GM18868 (cell line): ENCODE results near the gene ABCG1.

Experiments
- ATAC-seq: cut with Tn5 transposase; IDR thresholded peaks from one replicate; pipeline ENCODE4 v1.9.1; 2021; ENCODE audit warnings: mild to moderate bottlenecking, moderate library complexity; ENCODE audit not compliant: unreplicated experiment

ABCG1 gene

DNA sequence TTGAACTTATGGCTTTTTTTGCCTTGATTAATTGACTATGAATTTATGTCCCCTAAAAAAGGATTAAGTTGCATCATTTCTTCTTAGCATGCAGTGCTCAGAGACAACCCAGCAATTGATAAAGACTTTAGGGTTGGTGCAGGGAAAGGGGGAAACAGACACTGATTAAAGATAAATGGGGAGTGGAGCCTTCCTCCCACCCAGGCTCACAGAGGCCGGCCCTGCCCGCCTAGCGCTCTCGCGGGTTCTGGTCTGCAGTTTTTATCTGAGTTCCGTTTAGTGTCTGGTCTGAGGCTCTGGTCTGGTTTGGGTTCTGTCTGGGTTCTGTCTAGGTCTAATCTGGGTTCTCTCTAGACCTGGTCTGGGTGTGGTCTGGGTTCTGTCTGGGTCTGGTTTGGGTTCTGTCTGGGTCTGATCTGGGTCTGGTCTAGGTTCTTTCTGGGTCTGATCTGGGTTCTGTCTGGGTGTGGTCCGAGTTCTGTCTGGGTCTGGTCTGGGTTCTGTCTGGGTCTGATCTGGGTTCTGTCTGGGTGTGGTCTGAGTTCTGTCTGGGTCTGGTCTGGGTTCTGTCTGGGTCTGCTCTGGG lies 48.1 kb downstream of the ABCG1 start:
- no peak for ATAC-seq

DNA sequence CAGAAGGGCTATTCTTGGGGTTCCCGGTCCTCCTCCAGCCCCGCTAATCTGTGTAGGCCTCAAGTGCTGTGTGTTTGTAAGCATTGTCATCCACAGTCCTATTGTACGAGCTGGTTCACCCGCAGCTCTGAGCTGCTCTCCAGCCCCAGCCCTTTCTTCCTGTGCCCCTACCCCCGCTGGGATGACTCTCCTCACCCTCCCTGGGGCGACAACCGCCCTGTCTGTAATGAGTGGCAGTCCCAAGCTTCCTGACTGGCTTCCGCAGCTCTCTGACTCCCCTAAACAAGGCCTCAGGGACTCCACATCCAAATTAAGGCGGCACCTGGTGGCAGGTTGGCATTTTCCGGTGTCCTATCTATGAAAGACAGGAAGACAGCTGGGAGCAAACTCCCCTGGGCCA lies 50.4 kb downstream of the ABCG1 start:
- ATAC-seq, result no peak

DNA sequence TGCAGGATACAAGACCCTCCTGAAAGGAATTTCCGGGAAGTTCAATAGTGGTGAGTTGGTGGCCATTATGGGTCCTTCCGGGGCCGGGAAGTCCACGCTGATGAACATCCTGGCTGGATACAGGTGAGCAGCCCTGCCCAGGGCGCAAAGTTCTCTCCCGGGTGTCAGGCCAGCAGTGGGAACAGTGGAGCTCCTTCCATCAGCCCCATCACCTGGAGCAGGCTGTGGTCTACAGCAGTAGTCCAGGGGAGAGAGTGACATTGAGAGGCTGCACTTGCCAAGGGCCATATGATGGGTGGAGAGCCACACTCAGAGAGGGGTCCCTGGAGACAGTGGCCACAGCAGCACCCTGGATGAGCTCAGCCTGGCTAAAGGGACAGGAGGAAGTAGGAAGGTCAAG lies 52.1 kb downstream of the ABCG1 start:
- ATAC-seq, result no peak

DNA sequence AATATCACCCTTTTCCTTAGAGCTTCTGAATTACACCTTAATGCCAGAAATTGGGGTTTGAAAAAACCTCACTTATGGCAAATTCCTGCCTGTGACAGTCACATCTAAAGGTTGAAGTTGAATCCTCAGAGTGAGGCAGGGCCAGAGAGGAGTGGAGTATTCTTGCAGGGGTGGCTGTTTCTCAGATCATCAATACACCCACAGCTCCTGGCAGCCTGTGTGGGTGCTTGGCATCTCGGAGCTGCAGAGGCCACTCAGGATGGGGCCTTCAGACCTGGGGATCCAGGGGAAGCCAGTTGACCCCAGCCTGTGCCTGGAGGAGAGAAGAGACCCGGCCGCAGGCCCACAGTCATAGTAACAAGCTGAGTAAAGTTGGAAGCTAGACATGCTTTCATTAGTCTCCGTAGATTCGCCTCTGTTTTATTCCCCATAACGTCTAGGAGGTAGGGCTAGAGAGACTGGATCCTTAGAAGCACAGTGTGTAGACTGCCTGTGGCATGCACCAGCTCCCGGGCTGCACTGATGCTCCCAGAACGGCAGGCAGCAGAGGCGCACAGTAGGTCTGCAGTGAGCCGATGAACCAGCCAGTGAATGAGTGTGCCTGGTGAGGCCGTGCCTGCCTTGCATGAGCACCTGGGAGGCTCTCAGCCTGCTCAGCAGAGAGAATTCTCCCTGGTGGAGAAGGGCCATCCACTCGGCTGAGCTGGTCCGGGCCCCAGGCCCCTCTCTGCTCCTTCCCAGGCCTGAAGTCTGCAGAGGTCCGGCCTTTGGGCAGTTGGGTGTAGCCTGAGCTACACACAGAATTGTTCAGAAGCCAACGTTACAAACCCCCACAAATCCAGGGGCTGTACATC lies 53.4 kb downstream of the ABCG1 start:
- ATAC-seq, result no peak

DNA sequence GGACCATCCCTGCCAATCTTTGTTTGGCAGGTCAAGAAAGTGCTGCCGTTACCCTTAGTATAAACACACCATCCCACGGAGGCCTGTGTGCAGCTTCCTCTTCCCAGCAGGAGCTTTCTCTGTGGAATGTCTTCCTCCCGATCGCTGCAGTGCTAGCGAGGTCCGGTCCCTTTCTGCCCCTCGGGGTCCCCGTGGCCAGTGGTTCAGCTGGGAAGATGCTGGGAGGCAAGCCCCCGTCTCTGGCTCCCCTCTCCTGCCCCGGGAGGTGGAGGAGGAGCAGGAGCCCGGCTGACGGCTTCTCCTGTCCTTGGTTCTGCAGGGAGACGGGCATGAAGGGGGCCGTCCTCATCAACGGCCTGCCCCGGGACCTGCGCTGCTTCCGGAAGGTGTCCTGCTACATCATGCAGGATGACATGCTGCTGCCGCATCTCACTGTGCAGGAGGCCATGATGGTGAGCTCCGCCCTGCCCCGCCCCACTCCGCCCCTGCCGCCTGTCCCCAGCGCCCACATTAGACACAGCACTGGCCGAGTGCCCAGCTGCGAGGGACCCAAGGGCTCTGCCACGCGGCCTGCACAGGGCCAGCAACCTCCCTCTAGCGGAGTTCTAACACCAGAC lies 54.2 kb downstream of the ABCG1 start:
- no peak for ATAC-seq

DNA sequence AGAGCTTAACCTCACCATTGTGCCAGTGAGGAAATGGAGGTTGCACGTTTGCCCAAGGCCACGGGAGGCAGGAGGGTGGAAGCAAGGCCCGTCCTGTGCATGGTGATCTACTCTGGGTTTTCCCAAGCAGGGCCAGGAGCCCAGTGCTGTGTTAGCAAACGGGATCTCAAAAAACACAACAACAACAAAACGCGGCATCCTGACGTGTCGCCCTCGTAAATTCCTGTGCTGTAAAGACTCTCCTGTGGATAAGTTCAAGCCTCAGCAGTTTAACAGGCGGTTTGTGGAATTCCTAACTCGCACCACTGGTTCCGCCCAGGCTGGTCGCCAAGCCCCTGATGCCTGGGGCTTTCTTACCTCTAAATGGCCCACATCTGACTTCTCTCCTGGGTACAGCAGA lies 57.1 kb downstream of the ABCG1 start:
- no peak for ATAC-seq

DNA sequence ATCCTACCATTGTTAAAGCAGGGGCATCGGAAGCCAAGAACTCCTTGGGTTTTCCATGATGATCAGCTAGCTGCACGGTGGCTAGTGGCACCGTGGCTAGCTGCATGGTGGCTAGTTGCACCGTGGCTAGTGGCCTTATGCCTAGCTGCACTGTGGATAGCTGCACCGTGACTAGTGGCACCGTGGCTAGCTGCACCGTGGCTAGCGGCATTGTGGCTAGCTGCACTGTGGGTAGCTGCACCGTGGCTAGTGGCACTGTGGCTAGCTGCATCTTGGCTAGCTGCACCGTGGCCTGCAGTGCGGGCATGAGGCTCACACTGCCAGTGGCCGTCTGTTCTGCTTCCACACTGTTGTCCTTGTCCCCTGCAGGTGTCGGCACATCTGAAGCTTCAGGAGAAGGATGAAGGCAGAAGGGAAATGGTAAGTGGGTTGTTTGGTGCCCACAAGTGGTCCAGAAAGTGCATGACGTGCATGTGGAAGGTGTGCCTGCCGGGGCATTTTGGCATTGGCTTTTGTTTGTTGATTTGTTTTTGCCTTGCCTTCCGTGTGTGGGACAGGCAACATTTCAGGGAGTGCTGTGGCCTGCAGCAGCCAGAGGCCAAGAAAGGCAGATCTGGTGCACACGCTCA lies 57.7 kb downstream of the ABCG1 start:
- ATAC-seq, result no peak

DNA sequence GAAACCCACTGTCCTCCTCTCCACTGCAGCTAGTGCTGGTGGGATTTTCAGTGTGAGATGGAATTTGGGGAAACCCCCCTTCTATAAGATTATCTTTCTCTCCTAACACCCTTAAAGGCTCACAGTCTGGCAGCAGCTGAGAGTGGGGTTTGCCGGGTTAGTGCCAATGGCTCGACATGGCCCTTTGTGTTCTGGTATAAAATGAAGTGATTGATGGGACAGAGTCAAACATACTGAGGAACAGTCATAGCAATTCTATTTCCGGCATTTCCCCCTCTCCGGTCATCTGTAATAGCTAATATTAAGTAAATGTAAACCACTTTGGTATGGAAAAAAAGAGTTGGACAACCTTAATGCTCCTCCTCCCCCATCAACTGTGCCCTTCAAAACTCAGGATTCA lies 58.7 kb downstream of the ABCG1 start:
- no peak for ATAC-seq

DNA sequence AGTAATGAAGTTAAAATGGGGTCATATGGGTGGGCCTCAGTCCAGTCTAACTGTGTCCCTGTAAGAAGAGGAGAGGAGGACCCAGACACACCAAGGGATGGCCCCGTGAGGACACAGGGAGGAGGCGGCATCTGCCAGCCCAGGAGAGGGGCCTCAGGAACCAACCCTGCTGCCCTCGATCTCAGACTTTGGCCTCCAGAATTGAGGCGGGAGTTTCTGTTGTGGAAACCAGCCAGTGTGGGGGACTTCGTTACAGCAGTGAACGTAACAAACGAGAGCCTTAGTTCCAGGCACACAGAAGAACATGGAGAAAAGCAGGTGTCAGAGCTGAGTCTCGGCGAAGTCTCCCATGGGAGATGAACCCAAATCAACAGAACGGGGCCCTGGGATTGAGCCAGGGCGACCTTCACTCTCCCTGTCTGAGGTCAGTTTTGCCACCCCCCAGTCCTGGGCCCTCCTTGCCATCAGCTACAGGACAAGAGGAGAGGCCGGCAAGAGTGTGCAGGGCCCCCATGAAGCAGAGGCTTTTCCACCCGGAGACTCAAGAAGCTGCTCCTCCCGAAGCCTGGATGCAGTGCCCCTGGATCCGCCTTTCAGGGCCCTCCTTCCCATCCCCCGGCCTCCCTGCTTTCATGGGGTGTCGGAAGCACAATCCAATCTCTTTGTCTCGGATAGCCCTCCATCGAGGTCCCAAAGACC lies 59.7 kb downstream of the ABCG1 start:
- no peak for ATAC-seq

DNA sequence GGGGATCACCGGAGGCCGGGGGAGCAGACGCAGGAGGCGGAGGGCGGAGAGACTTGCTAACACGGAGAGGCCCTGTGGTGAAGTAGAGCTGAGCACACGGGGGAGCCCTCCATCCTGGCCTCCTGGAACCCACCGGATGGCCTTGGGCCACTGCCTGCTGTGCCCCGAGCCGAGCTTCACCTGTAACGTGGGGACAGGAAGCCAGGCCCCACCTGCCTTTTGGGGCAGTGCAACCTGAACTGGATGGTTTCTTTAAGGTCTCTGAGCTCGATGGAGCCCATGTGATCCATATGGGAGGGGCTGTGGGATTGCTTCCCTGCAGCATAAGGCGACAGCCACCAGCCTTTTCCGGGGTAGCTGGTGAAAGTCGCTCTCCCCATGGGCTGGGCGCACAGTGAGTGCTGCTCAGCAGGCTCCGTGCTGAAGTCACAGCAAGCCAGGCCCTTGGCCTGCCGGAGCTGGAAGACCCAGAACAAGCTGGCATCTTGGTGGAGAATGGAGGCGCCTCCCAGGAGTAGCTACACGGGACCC lies 60.5 kb downstream of the ABCG1 start:
- no peak for ATAC-seq

DNA sequence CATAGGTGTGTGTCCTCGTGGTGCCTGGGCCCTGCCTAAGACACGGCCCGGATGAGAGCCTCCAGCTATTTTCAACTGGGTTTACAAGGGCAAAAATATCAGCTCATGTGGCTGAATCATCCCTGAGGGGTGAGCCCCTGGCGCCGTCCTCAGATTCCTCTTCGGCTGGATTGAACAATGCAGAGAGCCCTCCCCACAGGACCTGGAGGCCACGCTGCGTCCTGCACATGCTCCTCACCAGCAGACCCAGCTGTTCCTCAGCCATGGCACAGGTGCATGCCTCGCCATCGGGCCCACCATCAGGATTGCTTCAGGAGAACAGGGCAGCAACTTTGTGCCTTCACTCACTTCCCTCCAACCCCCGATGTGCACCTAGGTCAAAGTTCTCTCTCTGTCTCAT lies 60.9 kb downstream of the ABCG1 start:
- ATAC-seq, result no peak

DNA sequence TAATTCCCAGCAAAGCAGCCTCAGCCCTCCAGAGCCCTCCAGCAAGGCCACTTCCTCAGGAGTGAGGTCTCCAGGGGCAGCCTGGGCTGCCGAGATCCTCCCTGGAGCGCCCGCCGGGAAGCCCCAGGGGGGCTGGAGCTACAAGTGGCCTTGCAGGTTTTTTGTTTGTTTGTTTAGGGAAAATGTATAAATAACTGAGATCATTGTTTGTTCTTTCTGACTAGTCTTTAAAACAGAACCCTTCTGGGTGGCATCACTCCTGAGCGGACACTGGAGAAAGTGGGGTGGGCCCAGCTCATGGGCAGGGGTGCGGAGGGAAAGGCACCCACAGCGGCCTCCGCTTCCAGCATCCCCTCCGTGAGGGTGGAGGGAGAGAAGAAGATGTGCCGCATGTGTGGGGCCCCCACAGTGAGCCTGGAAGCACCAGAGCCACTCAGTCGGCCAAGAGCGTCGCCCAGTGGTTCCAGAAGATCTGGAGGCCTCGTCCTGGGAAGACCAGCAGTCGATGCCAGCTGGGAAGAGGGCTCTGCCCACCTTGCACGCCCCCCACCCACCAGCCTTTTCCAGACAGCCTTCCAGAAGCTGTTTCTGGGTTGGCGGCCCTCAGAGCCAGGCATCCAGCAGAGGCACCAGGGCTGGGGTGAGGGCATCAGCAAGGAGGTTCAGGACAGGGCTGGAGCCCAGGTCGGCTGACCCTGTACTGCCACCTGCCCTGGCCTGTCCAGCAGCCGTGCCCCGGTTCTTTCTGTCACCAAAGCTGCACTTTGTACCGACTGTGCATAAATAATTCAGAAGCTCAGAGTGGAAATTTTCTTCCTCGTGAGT lies 61.6 kb downstream of the ABCG1 start:
- ATAC-seq, result no peak

DNA sequence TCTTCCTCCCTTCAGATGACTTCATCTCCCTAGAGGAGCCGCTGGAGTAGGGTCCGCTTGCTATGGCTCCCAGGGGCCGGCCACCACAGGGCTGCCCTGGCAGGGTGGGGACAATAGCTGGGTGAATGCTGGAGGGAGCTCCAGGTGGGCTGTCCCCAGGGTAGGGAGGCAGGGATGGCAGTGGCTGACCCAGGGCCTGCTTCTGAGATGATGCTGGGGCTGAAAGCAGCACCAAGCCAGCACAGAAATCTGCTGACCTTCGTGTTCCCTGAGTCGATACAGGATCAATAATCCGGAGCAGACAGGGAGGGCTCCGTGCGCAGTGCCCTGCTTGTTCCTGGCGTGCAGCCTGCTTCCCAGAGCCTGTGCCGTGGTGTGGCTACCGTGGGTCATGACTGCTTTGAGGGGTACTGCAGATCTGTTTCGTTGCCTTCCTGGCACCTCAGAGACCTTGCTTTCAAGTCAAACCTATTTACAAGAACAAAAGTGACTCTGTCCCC lies 62.3 kb downstream of the ABCG1 start:
- no peak for ATAC-seq

DNA sequence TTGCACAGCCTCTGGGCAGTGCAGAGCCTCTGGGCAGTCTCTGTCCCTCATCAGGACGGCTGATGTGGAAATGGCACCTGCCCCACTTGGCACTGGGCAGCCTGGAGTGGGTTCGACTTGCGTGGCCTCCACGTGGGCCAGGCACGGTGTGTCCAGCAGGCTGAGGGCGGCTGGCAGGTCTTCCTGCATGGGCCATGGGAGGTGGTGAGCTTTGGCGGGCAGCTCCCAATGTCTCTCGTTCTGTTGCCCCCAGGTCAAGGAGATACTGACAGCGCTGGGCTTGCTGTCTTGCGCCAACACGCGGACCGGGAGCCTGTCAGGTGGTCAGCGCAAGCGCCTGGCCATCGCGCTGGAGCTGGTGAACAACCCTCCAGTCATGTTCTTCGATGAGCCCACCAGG lies 63.1 kb downstream of the ABCG1 start:
- ATAC-seq, result no peak

DNA sequence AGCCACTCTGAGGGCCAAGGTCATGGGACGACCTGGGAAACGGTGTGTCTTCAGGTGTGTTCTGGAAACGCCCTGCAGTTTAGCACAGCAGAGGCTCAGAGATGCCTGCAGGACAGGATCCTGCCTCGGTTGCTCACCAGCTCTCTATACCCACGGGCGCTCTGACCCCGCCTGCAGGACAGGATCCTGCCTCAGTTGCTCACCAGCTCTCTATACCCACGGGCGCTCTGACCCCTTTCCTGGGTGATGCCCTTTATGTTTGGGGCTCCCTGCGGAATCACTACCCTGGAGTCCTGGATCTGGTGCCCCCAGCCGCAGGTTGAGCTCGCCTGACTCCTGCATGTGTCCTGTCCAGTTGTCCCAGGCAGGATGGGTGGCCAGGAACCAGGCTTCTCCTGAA lies 63.8 kb downstream of the ABCG1 start:
- no peak for ATAC-seq

DNA sequence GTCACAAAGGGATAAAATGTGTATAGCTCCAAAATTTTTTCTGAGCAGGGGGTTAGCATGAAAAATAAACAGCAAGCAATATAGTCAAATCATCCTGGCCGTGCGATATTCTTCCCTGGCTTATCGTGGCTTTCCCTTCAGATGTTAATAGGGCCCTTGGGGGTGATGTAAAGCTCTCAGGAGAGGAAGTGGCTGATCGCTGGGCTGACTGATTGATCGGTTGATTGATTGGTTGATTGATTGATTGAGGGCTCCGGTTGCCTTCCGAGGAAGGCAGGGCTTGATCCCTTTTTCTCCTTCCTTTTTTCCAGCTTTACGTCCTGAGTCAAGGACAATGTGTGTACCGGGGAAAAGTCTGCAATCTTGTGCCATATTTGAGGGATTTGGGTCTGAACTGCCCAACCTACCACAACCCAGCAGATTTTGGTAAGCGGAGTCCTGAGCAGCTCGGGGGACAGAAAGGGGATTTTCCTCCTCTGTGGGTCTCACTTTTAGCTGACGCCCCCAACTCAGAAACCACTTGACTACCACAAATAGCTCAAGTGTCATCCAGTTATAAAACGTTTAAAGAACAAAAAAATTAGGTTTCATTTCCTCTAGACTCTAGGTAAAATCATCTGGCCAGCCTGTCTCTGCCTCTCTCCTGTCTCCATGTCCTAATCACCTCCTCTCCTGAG lies 66.8 kb downstream of the ABCG1 start:
- ATAC-seq, result no peak

DNA sequence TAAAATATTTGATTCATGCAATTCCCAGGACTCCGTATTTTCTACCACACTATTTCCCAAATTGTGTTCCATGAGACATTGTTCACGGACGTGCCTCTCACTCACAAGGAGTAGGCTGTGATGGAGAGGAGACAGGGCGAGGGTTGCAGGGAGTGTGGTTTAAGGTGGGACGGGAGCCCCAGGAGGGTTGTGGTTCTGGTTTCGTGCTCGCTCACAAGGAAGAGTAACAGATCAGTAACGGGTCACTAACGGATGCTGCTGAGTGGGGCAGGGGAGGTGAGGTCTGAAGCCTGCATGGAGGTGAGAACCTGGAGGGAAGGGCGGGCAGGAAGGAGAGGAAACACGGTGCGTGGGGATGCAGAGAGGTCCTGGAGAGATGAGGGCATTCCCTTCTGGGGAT lies 67.5 kb downstream of the ABCG1 start:
- ATAC-seq, result no peak

DNA sequence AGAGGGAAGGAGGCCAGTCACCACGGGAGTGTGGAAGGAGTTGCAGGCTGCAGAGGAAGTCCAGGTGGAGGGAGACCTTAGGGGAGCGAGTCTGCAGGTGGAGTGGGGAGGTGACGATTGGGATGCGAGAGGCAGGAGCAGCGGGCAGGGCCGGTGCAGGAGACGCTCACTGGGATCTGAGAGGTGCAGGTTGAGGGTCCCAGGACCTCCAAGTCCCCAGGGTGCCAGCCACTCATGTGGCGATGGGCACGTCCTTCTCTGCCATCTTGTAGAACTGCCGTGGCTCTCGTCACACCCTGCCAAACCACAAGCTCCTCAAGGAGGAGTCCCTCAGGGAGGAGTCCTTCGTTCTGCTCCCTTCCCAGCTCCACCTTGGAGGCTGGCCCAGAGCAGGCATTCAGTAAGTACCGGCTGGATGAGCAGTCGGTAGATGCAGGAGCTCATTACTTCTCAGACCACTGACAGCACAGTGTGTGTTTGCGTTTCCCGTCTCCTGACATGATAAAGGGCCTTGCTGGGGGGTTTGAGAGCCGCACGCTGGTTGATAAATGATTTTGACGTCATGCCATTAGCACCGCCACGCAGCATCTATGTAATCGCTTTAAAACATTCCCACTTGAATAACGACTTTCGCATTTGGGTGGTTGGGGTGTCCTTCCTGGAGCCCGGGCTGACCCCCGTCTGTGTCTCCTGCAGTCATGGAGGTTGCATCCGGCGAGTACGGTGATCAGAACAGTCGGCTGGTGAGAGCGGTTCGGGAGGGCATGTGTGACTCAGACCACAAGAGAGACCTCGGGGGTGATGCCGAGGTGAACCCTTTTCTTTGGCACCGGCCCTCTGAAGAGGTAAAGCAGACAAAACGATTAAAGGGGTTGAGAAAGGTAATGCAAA lies 68.5 kb downstream of the ABCG1 start:
- ATAC-seq, result no peak
